ENCODE measurements around the gene HEY2.

Gene HEY2

GRCh38 chr6:125743604-125744003 lies 5.8 kb upstream of the HEY2 start:
- no peak for DNase-seq (ENCODE audit: low spot score)

GRCh38 chr6:125745281-125746018 lies 4.0 kb upstream of the HEY2 start:
- DNase-seq (ENCODE audit: low spot score): peak; percentile 10

- no peak for DNase-seq (ENCODE audit: low spot score)
Observed at GRCh38 chr6:125746019-125746414, 3.4 kb upstream of the HEY2 start.

- DNase-seq (ENCODE audit: low spot score): peak; percentile 94
Observed at GRCh38 chr6:125746731-125747588, 2.5 kb upstream of the HEY2 start.

GRCh38 chr6:125747589-125748405 lies 1.6 kb upstream of the HEY2 start:
- peak; percentile 83 for DNase-seq (ENCODE audit: low spot score)

- DNase-seq (ENCODE audit: low spot score): peak; percentile 59
Observed at GRCh38 chr6:125748406-125749172, 843 bp upstream of the HEY2 start.

GRCh38 chr6:125749865-125750691 lies 646 bp downstream of the HEY2 start:
- DNase-seq (ENCODE audit: low spot score): peak; percentile 58

GRCh38 chr6:125750692-125751333 lies 1.4 kb downstream of the HEY2 start:
- DNase-seq (ENCODE audit: low spot score): peak; percentile 23

- DNase-seq (ENCODE audit: low spot score): no peak
Observed at GRCh38 chr6:125751334-125751916, 2.0 kb downstream of the HEY2 start.

GRCh38 chr6:125752773-125753172 lies 3.3 kb downstream of the HEY2 start:
- no peak for DNase-seq (ENCODE audit: low spot score)

GRCh38 chr6:125753218-125753936 lies 3.9 kb downstream of the HEY2 start:
- DNase-seq (ENCODE audit: low spot score): peak; percentile 66

GRCh38 chr6:125753937-125754259 lies 4.5 kb downstream of the HEY2 start:
- no peak for DNase-seq (ENCODE audit: low spot score)

GRCh38 chr6:125754566-125754965 lies 5.1 kb downstream of the HEY2 start:
- no peak for DNase-seq (ENCODE audit: low spot score)

- no peak for DNase-seq (ENCODE audit: low spot score)
Observed at GRCh38 chr6:125759184-125759902, 9.9 kb downstream of the HEY2 start.

- DNase-seq (ENCODE audit: low spot score): no peak
Observed at GRCh38 chr6:125759959-125760457, 10.6 kb downstream of the HEY2 start.

- no peak for DNase-seq (ENCODE audit: low spot score)
Observed at GRCh38 chr6:125764121-125764671, 14.8 kb downstream of the HEY2 start.

GRCh38 chr6:125765944-125766343 lies 16.5 kb downstream of the HEY2 start:
- DNase-seq (ENCODE audit: low spot score): no peak

GRCh38 chr6:125766641-125767040 lies 17.2 kb downstream of the HEY2 start:
- no peak for DNase-seq (ENCODE audit: low spot score)

Data from NAMALWA (cell line).